HepG2 (cell line): Measurements from ENCODE around the gene TMEM116. TPM values are rescaled to one million over a fixed set of nuclear protein-coding genes. Genes with fewer than 3 reads are reported as not detected.

Experiments used
- ATAC-seq: fragments of 200-7000 bp; cut with Tn5 transposase; 3 replicates; pipeline ENCODE4 v1.9.1; 2020; ENCODE audit warnings: mild to moderate bottlenecking, moderate library complexity
- BruUV-seq: library from RNA; stranded (reverse); fragments of 400-500 nt; replicated peaks from 2 replicates; lab custom pipeline; 2021; lab: Mats Ljungman, UMichigan
- CTCF ChIA-PET: fragments of 300-600 bp; formaldehyde crosslinking; extraction: SDS; loops from one replicate; lab custom pipeline; 2021; ENCODE audit warnings: low total read pairs, inconsistent platforms, low intra/inter-chr PET ratio; lab: Yijun Ruan, JAX
- POLR2A ChIA-PET: fragments of 350-600 bp; sonication (Branson Sonifier 250); formaldehyde crosslinking; loops from one replicate; lab custom pipeline; 2020; ENCODE audit warnings: antibody characterized with exemption, inconsistent platforms; lab: Yijun Ruan, JAX
- DNase-seq: peaks from one replicate; pipeline ENCODE4 v3.0.0-alpha.2; 2015; ENCODE audit warnings: low spot score
- FAIRE-seq: peaks from 3 replicates; lab custom pipeline; 2011; peaks lifted over from hg19 to GRCh38; lab: Jason Lieb, UNC
- H2AFZ ChIP-seq: one replicate; pipeline ENCODE4 v1.6.1; 2011; ENCODE audit warnings: low read length, inconsistent platforms
- H3K27ac ChIP-seq: fragments of 300-600 bp; 3 replicates; pipeline ENCODE4 v1.8.0; 2011; ENCODE audit warnings: mixed run types, mild to moderate bottlenecking, mixed read lengths, low read length, inconsistent platforms; ENCODE audit not compliant: insufficient read depth; ENCODE audit errors: extremely low read length
- H3K27me3 ChIP-seq, 2 experiments: fragments of 200-600 bp in 1 of 2; 2 replicates in 1 of 2; 3 replicates in 1 of 2; pipeline versions ENCODE4 v1.6.0 to v1.8.0; 2011; ENCODE audit warnings: low read length in 2 of 2, mild to moderate bottlenecking in 2 of 2, moderate library complexity in 2 of 2, inconsistent platforms in 1 of 2; ENCODE audit not compliant: insufficient read depth in 2 of 2, control insufficient read depth in 1 of 2
- H3K36me3 ChIP-seq, 2 experiments: fragments of 200-600 bp in 1 of 2; replicated peaks in 1 of 2; 2 replicates in 1 of 2; 3 replicates in 1 of 2; pipeline versions ENCODE4 v1.5.1 to v1.8.0; 2011; ENCODE audit warnings: low read length in 2 of 2, inconsistent platforms in 1 of 2; ENCODE audit not compliant: insufficient read depth in 2 of 2, control insufficient read depth in 1 of 2
- H3K4me1 ChIP-seq: 2 replicates; pipeline ENCODE4 v1.5.1; 2012; ENCODE audit warnings: low read length, inconsistent platforms; ENCODE audit not compliant: insufficient read depth
- H3K4me2 ChIP-seq: 2 replicates; pipeline ENCODE4 v1.6.0; 2011; ENCODE audit warnings: low read depth, low read length, inconsistent platforms
- H3K4me3 ChIP-seq, 3 experiments: fragments of 200-600 bp in 1 of 3; sonication (generic), shearing (Covaris generic) in 1 of 3; replicated peaks in 1 of 3; 2 replicates each; pipeline ENCODE4 v1.5.1; 2011 to 2016; ENCODE audit warnings: low read length in 3 of 3, inconsistent platforms in 2 of 3, low read depth in 2 of 3, mild to moderate bottlenecking in 2 of 3, control low read depth in 1 of 3, mixed read lengths in 1 of 3; ENCODE audit not compliant: insufficient read depth in 1 of 3
- H3K79me2 ChIP-seq: one replicate; pipeline ENCODE4 v1.6.1; 2011; ENCODE audit warnings: low read length, inconsistent platforms; ENCODE audit not compliant: insufficient read depth
- H3K9ac ChIP-seq: 2 replicates; pipeline ENCODE4 v1.6.0; 2011; ENCODE audit warnings: mild to moderate bottlenecking, low read depth, low read length, inconsistent platforms; ENCODE audit not compliant: insufficient read depth
- H3K9me3 ChIP-seq: 2 replicates; pipeline ENCODE4 v1.5.1; 2012; ENCODE audit warnings: mild to moderate bottlenecking, low read length
- H4K20me1 ChIP-seq: 2 replicates; pipeline ENCODE4 v1.6.0; 2011; ENCODE audit warnings: inconsistent platforms, mild to moderate bottlenecking, low read length, moderate library complexity; ENCODE audit not compliant: insufficient read depth
- AHR ChIP-seq: IDR thresholded peaks from 2 replicates; pipeline ENCODE4 v1.6.1; 2018; ENCODE audit warnings: missing genetic modification reagents, missing compliant biosample characterization
- ATF6 ChIP-seq: sonication (generic); formaldehyde crosslinking; conservative IDR thresholded peaks from 2 replicates; pipeline ENCODE4 v1.4.0; 2020; ENCODE audit warnings: missing genetic modification reagents
- ELF4 ChIP-seq: sonication (generic); formaldehyde crosslinking; IDR thresholded peaks from 2 replicates; pipeline ENCODE4 v1.5.0; 2020; ENCODE audit warnings: missing genetic modification reagents, mild to moderate bottlenecking, moderate library complexity, borderline replicate concordance
- HNRNPK ChIP-seq: fragments of 200-400 bp; formaldehyde crosslinking; IDR thresholded peaks from 2 replicates; pipeline ENCODE4 v1.6.1; 2018; ENCODE audit warnings: low read length, low read depth, moderate library complexity, mild to moderate bottlenecking; ENCODE audit not compliant: poor library complexity, severe bottlenecking
- KMT2A ChIP-seq: sonication (generic); formaldehyde crosslinking; IDR thresholded peaks from 2 replicates; pipeline ENCODE4 v1.4.0; 2020; ENCODE audit warnings: missing genetic modification reagents
- MAFK ChIP-seq, 2 experiments: IDR thresholded peaks in 1 of 2; conservative IDR thresholded peaks in 1 of 2; 2 replicates each; pipeline ENCODE4 v1.6.1; 2011; ENCODE audit warnings: improper control_type of control experiment in 2 of 2, low read length in 2 of 2
- NFE2 ChIP-seq: sonication (generic); formaldehyde crosslinking; IDR thresholded peaks from 2 replicates; pipeline ENCODE4 v1.4.0; 2020; ENCODE audit warnings: missing genetic modification reagents
- NFKB2 ChIP-seq: sonication (generic); formaldehyde crosslinking; IDR thresholded peaks from 2 replicates; pipeline ENCODE4 v1.4.0; 2020; ENCODE audit warnings: missing genetic modification reagents, borderline replicate concordance
- SALL1 ChIP-seq: sonication (generic); formaldehyde crosslinking; IDR thresholded peaks from 2 replicates; pipeline ENCODE4 v1.8.0; 2022; ENCODE audit warnings: mild to moderate bottlenecking, missing genetic modification reagents
- TAF15 ChIP-seq: fragments of 200-400 bp; formaldehyde crosslinking; IDR thresholded peaks from one replicate; pipeline ENCODE4 v1.6.1; 2018; ENCODE audit warnings: mild to moderate bottlenecking, low read depth, low read length; ENCODE audit not compliant: poor library complexity, severe bottlenecking
- TGIF2 ChIP-seq: IDR thresholded peaks from 2 replicates; pipeline ENCODE4 v1.6.1; 2016; ENCODE audit warnings: control low read depth, missing compliant biosample characterization
- TP53 ChIP-seq: sonication (generic); formaldehyde crosslinking; conservative IDR thresholded peaks from 2 replicates; pipeline ENCODE4 v1.4.0; 2020; ENCODE audit warnings: missing genetic modification reagents
- ZFP82 ChIP-seq: sonication (generic); formaldehyde crosslinking; IDR thresholded peaks from 2 replicates; pipeline ENCODE4 v1.5.1; 2020; ENCODE audit warnings: mild to moderate bottlenecking, missing genetic modification reagents, borderline replicate concordance
- ZNF563 ChIP-seq: sonication (generic); formaldehyde crosslinking; IDR thresholded peaks from 2 replicates; pipeline ENCODE4 v1.8.0; 2022; ENCODE audit warnings: mild to moderate bottlenecking, moderate library complexity, missing genetic modification reagents
- ZNF75D ChIP-seq: sonication (generic); formaldehyde crosslinking; IDR thresholded peaks from 2 replicates; pipeline ENCODE4 v1.8.1; 2023; ENCODE audit warnings: missing genetic modification reagents, mild to moderate bottlenecking, borderline replicate concordance
- WGBS: methylation state at CpG from one replicate; pipeline ENCODE4 v1.1.6; 2017; ENCODE audit warnings: low lambda C conversion rate; 5-methylcytosine and 5-hydroxymethylcytosine counted together
- in situ Hi-C: cut with HindIII; loops from 2 replicates; pipeline ENCODE4 v1.10.0; 2017; ENCODE audit warnings: low pct_unique_long_range_greater_than_20kb; ENCODE audit not compliant: extremely low pct_ligation_motif_present
- intact Hi-C: fragments of 100-400 bp; cut with micrococcal nuclease; formaldehyde crosslinking; loops from one replicate; pipeline ENCODE4 v1.10.0; 2022; ENCODE audit not compliant: unreplicated experiment
- polyA plus RNA-seq, 8 experiments: library from polyadenylated mRNA; depleted of rRNA in 3 of 8; stranded (reverse) in 7 of 8; unstranded in 1 of 8; fragments of >200 nt; fragmentation: Illumina TruSeq in 4 of 8; extraction: Trizol in 4 of 8; gene quantifications; 2 replicates each; pipeline versions ENCODE4 v1.2.1 to v1.2.3, GENCODE V29; 2011 to 2016; ENCODE audit warnings: low read depth in 4 of 8, missing spikeins in 1 of 8, mixed read lengths in 1 of 8; ENCODE audit not compliant: insufficient read depth in 1 of 8
- total RNA-seq, 5 experiments: library from RNA; depleted of rRNA; stranded (reverse); fragments of >200 nt; fragmentation: Illumina TruSeq; extraction: Trizol; gene quantifications; 2 replicates each; pipeline ENCODE4 v1.2.3, GENCODE V29; 2016; ENCODE audit warnings: low read depth in 1 of 5
- TF ChIP-seq, protein P1 (sequence below): sonication (generic); formaldehyde crosslinking; IDR thresholded peaks from 2 replicates; pipeline ENCODE4 v1.4.0; 2020; ENCODE audit warnings: mild to moderate bottlenecking, missing genetic modification reagents
- TF ChIP-seq, protein P2 (sequence below): sonication (generic); formaldehyde crosslinking; IDR thresholded peaks from 2 replicates; pipeline ENCODE4 v1.5.0; 2020; ENCODE audit warnings: missing genetic modification reagents

TMEM116 gene
- total and polyA plus RNA-seq, 2 of the 13 experiments (the other 11 are each of a cell fraction or from before 2014, with no cell fraction given): 14.0 to 17.8 TPM

DNA sequence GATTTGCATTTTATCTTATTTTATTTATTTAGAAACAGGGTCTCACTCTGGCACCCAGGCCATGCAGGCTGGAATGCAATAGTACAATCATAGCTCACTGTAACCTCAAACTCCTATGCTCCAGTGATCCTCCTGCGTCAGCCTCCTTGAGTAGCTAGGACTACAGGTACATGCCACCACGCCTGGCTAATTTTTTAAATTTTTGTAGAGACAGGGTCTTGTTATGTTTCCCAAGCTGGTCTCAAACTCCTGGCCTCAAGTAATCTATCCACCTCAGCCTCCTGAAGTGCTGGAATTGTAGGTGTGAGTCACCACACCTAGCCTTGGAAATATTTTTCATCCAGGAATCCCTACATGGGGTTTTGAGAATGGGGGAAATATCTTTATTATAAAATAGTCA, 86.3 kb downstream of the TMEM116 start:
- in situ Hi-C loops: no loop called here
- Histone ChIP-seq H3K36me3 (no peaks in the 10 kb centered on the region), H3K27me3 (no peaks in the 10 kb centered on the region), H3K9me3 (no peaks in the 10 kb centered on the region), H3K4me2 (no peak overlapping the region), H3K27ac (no peak overlapping the region), H4K20me1 (no peaks in the 10 kb centered on the region), H3K79me2 (no peaks in the 10 kb centered on the region), H3K4me1 (no peaks in the 10 kb centered on the region), H3K9ac (no peak overlapping the region), H3K4me3 (no peak overlapping the region), H2AFZ (no peak overlapping the region)
- no peak for DNase-seq
- FAIRE-seq: no peak
- intact Hi-C loops: no loop called here
- WGBS: 98% methylated on average over 2 of the region's 2 CpGs
- ChIA-PET CTCF (no interaction called here), POLR2A (no interaction called here)
- no peak for ATAC-seq
- no TSS peak for BruUV-seq
- no peak for TF ChIP-seq ZNF75D (CRISPR knock-in tag)
- TF ChIP-seq KMT2A (CRISPR knock-in tag): no peak
- TF ChIP-seq MAFK (conservative IDR thresholded peaks at IDR 0.05 in 1 of 2, IDR thresholded peaks at IDR 0.05 in 1 of 2; ENCODE audit: low read length in 2 of 2): no peak
- TF ChIP-seq, protein P1, sequence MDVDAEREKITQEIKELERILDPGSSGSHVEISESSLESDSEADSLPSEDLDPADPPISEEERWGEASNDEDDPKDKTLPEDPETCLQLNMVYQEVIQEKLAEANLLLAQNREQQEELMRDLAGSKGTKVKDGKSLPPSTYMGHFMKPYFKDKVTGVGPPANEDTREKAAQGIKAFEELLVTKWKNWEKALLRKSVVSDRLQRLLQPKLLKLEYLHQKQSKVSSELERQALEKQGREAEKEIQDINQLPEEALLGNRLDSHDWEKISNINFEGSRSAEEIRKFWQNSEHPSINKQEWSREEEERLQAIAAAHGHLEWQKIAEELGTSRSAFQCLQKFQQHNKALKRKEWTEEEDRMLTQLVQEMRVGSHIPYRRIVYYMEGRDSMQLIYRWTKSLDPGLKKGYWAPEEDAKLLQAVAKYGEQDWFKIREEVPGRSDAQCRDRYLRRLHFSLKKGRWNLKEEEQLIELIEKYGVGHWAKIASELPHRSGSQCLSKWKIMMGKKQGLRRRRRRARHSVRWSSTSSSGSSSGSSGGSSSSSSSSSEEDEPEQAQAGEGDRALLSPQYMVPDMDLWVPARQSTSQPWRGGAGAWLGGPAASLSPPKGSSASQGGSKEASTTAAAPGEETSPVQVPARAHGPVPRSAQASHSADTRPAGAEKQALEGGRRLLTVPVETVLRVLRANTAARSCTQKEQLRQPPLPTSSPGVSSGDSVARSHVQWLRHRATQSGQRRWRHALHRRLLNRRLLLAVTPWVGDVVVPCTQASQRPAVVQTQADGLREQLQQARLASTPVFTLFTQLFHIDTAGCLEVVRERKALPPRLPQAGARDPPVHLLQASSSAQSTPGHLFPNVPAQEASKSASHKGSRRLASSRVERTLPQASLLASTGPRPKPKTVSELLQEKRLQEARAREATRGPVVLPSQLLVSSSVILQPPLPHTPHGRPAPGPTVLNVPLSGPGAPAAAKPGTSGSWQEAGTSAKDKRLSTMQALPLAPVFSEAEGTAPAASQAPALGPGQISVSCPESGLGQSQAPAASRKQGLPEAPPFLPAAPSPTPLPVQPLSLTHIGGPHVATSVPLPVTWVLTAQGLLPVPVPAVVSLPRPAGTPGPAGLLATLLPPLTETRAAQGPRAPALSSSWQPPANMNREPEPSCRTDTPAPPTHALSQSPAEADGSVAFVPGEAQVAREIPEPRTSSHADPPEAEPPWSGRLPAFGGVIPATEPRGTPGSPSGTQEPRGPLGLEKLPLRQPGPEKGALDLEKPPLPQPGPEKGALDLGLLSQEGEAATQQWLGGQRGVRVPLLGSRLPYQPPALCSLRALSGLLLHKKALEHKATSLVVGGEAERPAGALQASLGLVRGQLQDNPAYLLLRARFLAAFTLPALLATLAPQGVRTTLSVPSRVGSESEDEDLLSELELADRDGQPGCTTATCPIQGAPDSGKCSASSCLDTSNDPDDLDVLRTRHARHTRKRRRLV (CRISPR knock-in tag): no peak
- TF ChIP-seq ELF4: no peak
- no peak for TF ChIP-seq ZNF563 (CRISPR knock-in tag)
- TF ChIP-seq TP53 (CRISPR knock-in tag): no peak
- TF ChIP-seq SALL1 (CRISPR knock-in tag): no peak
- no peak for TF ChIP-seq NFE2 (CRISPR knock-in tag)
- TF ChIP-seq ATF6: no peak
- TF ChIP-seq, protein P2, sequence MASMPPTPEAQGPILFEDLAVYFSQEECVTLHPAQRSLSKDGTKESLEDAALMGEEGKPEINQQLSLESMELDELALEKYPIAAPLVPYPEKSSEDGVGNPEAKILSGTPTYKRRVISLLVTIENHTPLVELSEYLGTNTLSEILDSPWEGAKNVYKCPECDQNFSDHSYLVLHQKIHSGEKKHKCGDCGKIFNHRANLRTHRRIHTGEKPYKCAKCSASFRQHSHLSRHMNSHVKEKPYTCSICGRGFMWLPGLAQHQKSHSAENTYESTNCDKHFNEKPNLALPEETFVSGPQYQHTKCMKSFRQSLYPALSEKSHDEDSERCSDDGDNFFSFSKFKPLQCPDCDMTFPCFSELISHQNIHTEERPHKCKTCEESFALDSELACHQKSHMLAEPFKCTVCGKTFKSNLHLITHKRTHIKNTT (CRISPR knock-in tag): no peak
- no peak for TF ChIP-seq NFKB2 (CRISPR knock-in tag)
- TF ChIP-seq HNRNPK: no peak
- no peak for TF ChIP-seq TGIF2
- no peak for TF ChIP-seq ZFP82 (CRISPR knock-in tag)
- TF ChIP-seq TAF15: no peak
- no peak for TF ChIP-seq AHR (CRISPR knock-in tag)
